WTC11 (cell line): ENCODE measurements around the gene GRAMD2B. TPM values are rescaled to one million over a fixed set of nuclear protein-coding genes. Genes with fewer than 3 reads are reported as not detected.

Source experiments
- ATAC-seq: fragments of 200-7000 bp; cut with Tn5 transposase; 2 replicates; pipeline ENCODE4 v1.10.0; 2021; ENCODE audit warnings: mild to moderate bottlenecking, moderate library complexity
- CTCF ChIA-PET: fragments of 300-600 bp; sonication (Branson Sonifier 250); formaldehyde crosslinking; loops from one replicate; lab custom pipeline; 2021; ENCODE audit warnings: antibody characterized with exemption; lab: Charles Lee
- POLR2A ChIA-PET: fragments of 350-600 bp; sonication (Branson Sonifier 250); formaldehyde crosslinking; loops from one replicate; lab custom pipeline; 2021; ENCODE audit warnings: antibody characterized with exemption; lab: Charles Lee
- DNase-seq: peaks from one replicate; pipeline ENCODE4 v3.0.0; 2021; ENCODE audit warnings: low spot score
- H3K27ac Mint-ChIP-seq: 2 replicates; pipeline ENCODE4 v1.8.0; 2021; ENCODE audit warnings: mixed read lengths
- H3K27me3 Mint-ChIP-seq: 2 replicates; pipeline ENCODE4 v1.8.0; 2021; ENCODE audit warnings: low read depth, mild to moderate bottlenecking, moderate library complexity, mixed read lengths
- H3K36me3 Mint-ChIP-seq: 2 replicates; pipeline ENCODE4 v1.8.0; 2021; ENCODE audit warnings: mixed read lengths
- H3K4me1 Mint-ChIP-seq: 2 replicates; pipeline ENCODE4 v1.8.0; 2022; ENCODE audit warnings: mixed read lengths
- H3K4me3 Mint-ChIP-seq: 2 replicates; pipeline ENCODE4 v1.8.0; 2021; ENCODE audit warnings: mild to moderate bottlenecking, moderate library complexity, mixed read lengths
- H3K9me3 Mint-ChIP-seq: 2 replicates; pipeline ENCODE4 v1.8.0; 2021; ENCODE audit warnings: mixed read lengths
- AFF4 ChIP-seq: sonication (generic); formaldehyde crosslinking; IDR thresholded peaks from 2 replicates; pipeline ENCODE4 v1.8.1; 2023; ENCODE audit warnings: mild to moderate bottlenecking, missing genetic modification reagents, borderline replicate concordance
- ARID4B ChIP-seq: sonication (generic); formaldehyde crosslinking; IDR thresholded peaks from 2 replicates; pipeline ENCODE4 v1.8.0; 2023; ENCODE audit warnings: missing genetic modification reagents, mild to moderate bottlenecking, borderline replicate concordance
- ATF1 ChIP-seq: sonication (generic); formaldehyde crosslinking; IDR thresholded peaks from 2 replicates; pipeline ENCODE4 v1.8.1; 2023; ENCODE audit warnings: mild to moderate bottlenecking, moderate library complexity, missing genetic modification reagents
- CREB1 ChIP-seq: sonication (generic); formaldehyde crosslinking; IDR thresholded peaks from 2 replicates; pipeline ENCODE4 v1.8.0; 2023; ENCODE audit warnings: mild to moderate bottlenecking, missing genetic modification reagents
- E2F1 ChIP-seq: sonication (generic); formaldehyde crosslinking; IDR thresholded peaks from 2 replicates; pipeline ENCODE4 v1.8.0; 2022; ENCODE audit warnings: mild to moderate bottlenecking, missing genetic modification reagents
- JAZF1 ChIP-seq: fragments of 250-450 bp; sonication (Bioruptor Pico); IDR thresholded peaks from 2 replicates; pipeline ENCODE4 v1.9.0; 2021; ENCODE audit warnings: moderate library complexity, mild to moderate bottlenecking, inconsistent platforms
- MLX ChIP-seq: sonication (generic); formaldehyde crosslinking; IDR thresholded peaks from 2 replicates; pipeline ENCODE4 v1.8.1; 2023; ENCODE audit warnings: mild to moderate bottlenecking, missing genetic modification reagents, moderate library complexity
- MYBL2 ChIP-seq: sonication (generic); formaldehyde crosslinking; IDR thresholded peaks from 2 replicates; pipeline ENCODE4 v1.8.1; 2023; ENCODE audit warnings: mild to moderate bottlenecking, moderate library complexity, missing genetic modification reagents
- NR2C2 ChIP-seq: sonication (generic); formaldehyde crosslinking; IDR thresholded peaks from 2 replicates; pipeline ENCODE4 v1.8.0; 2022; ENCODE audit warnings: mild to moderate bottlenecking, missing genetic modification reagents
- PRRX2 ChIP-seq: fragments of 250-450 bp; sonication (Bioruptor Pico); IDR thresholded peaks from 2 replicates; pipeline ENCODE4 v1.8.0; 2021; ENCODE audit warnings: mild to moderate bottlenecking
- RORB ChIP-seq: fragments of 250-450 bp; sonication (Bioruptor Pico); IDR thresholded peaks from 2 replicates; pipeline ENCODE4 v1.9.0; 2021; ENCODE audit warnings: mild to moderate bottlenecking
- SMAD3 ChIP-seq: sonication (generic); formaldehyde crosslinking; IDR thresholded peaks from 2 replicates; pipeline ENCODE4 v1.8.0; 2022; ENCODE audit warnings: missing genetic modification reagents, mild to moderate bottlenecking, borderline replicate concordance
- SOX15 ChIP-seq: fragments of 250-450 bp; sonication (Bioruptor Pico); IDR thresholded peaks from 2 replicates; pipeline ENCODE4 v1.9.0; 2021; ENCODE audit warnings: mild to moderate bottlenecking
- SP1 ChIP-seq: sonication (generic); formaldehyde crosslinking; conservative IDR thresholded peaks from 2 replicates; pipeline ENCODE4 v1.8.1; 2022; ENCODE audit warnings: missing genetic modification reagents
- TP53 ChIP-seq: sonication (generic); formaldehyde crosslinking; IDR thresholded peaks from 2 replicates; pipeline ENCODE4 v1.8.1; 2023; ENCODE audit warnings: mild to moderate bottlenecking, missing genetic modification reagents
- ZMAT4 ChIP-seq: fragments of 250-450 bp; sonication (Bioruptor Pico); IDR thresholded peaks from 2 replicates; pipeline ENCODE4 v1.9.0; 2021; ENCODE audit warnings: mild to moderate bottlenecking
- ZNF423 ChIP-seq: fragments of 250-450 bp; sonication (Bioruptor Pico); IDR thresholded peaks from 2 replicates; pipeline ENCODE4 v2.1.2; 2022; ENCODE audit warnings: mild to moderate bottlenecking, moderate library complexity
- total RNA-seq: library from RNA; stranded (reverse); gene quantifications from 3 replicates; pipeline ENCODE4 v1.2.3, GENCODE V29; 2021
- TF ChIP-seq, protein P1 (sequence below): sonication (generic); formaldehyde crosslinking; IDR thresholded peaks from 2 replicates; pipeline ENCODE4 v1.8.1; 2022; ENCODE audit warnings: mild to moderate bottlenecking, moderate library complexity, missing genetic modification reagents

Gene GRAMD2B
- total RNA-seq, 1 experiment from 2014 or later = 11.6 TPM

DNA sequence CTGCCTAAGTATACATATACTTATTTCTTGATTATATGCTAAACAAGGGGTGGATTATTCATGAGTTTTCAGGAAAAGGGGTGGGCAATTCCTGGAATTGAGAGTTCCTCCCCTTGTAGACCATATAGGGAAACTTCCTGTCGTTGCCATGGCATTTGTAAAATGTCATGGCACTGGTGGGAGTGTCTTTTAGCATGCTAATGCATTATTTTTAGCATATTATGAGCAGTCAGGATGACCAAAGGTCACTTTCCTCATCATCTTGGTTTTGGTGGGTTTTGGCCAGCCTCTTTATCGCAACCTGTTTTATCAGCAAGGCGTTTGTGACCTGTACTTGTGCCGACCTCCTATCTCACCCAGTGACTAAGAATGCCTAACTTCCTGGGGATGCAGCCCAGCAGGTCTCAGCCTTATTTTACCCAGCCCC is 90.9 kb downstream of the GRAMD2B start:
- POLR2A ChIA-PET = no interaction called here
- Mint-ChIP-seq H3K27ac (no peak overlapping the region), H3K36me3 (no peaks in the 10 kb centered on the region), H3K9me3 (peaks cover 13% of the 10 kb centered on the region; the same call in 1 of the 2 replicates), H3K27me3 (no peaks in the 10 kb centered on the region), H3K4me1 (peaks cover 13% of the 10 kb centered on the region), H3K4me3 (no peak overlapping the region)
- ATAC-seq (no peak; the same call in 1 of the 2 replicates), DNase-seq (no peak)
- CTCF ChIA-PET = interaction anchor here (3.8 kb wide), 1 partner anchor 14 kb away, joined by 26 read pairs; no protein-coding TSS in a partner anchor
- TF ChIP-seq SOX15 (CRISPR knock-in tag) = no peak
- TF ChIP-seq E2F1 (CRISPR knock-in tag) = no peak
- no peak for TF ChIP-seq PRRX2 (CRISPR knock-in tag)
- no peak for TF ChIP-seq AFF4 (CRISPR knock-in tag)
- no peak for TF ChIP-seq NR2C2 (CRISPR knock-in tag)
- no peak for TF ChIP-seq ARID4B

DNA sequence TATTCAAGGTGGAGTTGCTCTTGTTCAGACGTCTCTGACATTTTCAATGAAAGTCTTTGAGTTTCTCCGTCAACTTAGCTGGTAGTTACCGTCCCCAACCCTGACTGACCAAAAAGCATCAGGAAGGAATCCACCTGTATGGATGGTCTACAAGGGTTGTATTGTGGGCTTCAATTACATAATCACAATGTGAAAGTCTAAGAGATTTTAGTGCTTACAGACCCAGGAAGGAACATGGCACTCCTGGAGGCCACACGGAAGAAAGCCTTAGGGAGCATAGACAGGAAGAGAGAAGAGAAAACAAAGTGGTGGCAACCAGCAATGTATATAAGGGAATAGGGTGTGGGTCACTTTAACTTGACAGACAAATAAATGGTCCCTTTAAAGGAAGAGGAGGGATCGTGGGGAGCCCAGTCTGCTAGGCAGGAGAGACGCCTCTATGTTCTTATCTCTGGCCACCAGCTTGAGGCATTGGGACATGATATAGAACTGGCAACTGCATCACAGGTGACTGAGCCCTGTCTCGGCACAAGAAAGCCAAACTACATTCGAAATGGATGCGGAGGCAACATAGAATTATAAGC is 91.4 kb downstream of the GRAMD2B start:
- ATAC-seq (no peak), DNase-seq (no peak)
- Mint-ChIP-seq H3K9me3 (peaks cover 13% of the 10 kb centered on the region; the same call in 1 of the 2 replicates), H3K4me3 (no peak overlapping the region), H3K4me1 (peaks cover 14% of the 10 kb centered on the region), H3K27ac (no peak overlapping the region; the same call in 1 of the 2 replicates), H3K27me3 (no peaks in the 10 kb centered on the region), H3K36me3 (no peaks in the 10 kb centered on the region)
- CTCF ChIA-PET = interaction anchor here (3.8 kb wide), 1 partner anchor 15 kb away, joined by 26 read pairs; no protein-coding TSS in a partner anchor
- TF ChIP-seq, protein P1, sequence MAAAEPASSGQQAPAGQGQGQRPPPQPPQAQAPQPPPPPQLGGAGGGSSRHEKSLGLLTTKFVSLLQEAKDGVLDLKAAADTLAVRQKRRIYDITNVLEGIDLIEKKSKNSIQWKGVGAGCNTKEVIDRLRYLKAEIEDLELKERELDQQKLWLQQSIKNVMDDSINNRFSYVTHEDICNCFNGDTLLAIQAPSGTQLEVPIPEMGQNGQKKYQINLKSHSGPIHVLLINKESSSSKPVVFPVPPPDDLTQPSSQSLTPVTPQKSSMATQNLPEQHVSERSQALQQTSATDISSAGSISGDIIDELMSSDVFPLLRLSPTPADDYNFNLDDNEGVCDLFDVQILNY (CRISPR knock-in tag) = no peak
- no peak for TF ChIP-seq ATF1
- no peak for TF ChIP-seq MLX (CRISPR knock-in tag)
- TF ChIP-seq SMAD3 (CRISPR knock-in tag) = no peak
- TF ChIP-seq ZNF423 = no peak
- TF ChIP-seq SP1 (CRISPR knock-in tag) = no peak
- TF ChIP-seq RORB (CRISPR knock-in tag) = no peak
- no peak for TF ChIP-seq TP53 (CRISPR knock-in tag)
- no peak for TF ChIP-seq ZMAT4 (CRISPR knock-in tag)
- no peak for TF ChIP-seq JAZF1 (CRISPR knock-in tag)
- no peak for TF ChIP-seq SOX15 (CRISPR knock-in tag)
- TF ChIP-seq CREB1 = no peak
- TF ChIP-seq MYBL2 (CRISPR knock-in tag) = no peak
- POLR2A ChIA-PET = no interaction called here
